Measurements from ENCODE around the gene B4GALT6. TPM values are rescaled to one million over a fixed set of nuclear protein-coding genes. Genes with fewer than 3 reads are reported as not detected.

B4GALT6 gene
- total RNA-seq, 1 donor: 2.2 TPM

DNA sequence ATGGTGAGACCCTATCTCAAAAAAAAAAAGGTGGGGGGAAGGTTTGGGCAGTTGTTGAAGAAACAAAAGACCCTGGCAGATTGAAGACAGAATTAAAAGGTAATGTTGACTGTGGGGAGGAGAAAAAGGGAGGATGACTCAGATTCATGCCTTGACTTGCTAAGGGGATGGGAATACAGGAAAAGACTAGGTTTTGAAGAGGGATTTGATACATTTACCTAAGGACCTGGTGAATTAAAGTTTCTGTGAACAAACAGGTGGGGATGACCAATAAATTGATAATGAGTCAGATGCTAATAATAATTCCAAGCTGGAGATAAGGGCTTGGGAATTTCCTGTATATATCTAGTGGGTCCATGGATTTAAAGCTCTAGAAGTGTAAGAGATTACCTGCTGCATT, 65.1 kb downstream of the B4GALT6 start:
- DNase-seq (ENCODE audit: insufficient read length, low spot score, missing footprints): no peak

DNA sequence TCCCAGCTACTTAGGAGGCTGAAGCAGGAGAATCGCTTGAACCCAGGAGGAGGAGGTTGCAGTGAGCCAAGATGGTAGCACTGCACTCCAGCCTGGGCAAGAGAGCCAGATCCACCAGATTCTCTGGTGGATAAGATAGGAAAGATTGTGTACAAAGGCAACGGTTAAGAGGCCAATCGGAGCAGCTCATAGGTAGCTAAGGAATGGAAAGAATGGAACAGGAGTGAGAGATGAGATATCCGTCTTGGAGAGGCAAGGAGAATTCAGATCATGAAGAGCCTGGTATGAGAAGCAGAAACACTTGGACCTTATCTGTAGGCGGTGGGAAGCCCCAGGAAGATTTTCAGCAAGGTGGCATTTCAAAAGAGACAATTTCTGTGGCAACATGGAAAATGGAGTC, 65.6 kb downstream of the B4GALT6 start:
- H2AFZ ChIP-seq (ENCODE audit: low read length): no peak overlapping the region
- H3K79me2 ChIP-seq (ENCODE audit: insufficient read depth, low read length): no peaks in the 10 kb centered on the region
- H3K36me3 ChIP-seq (ENCODE audit: insufficient read depth, low read length): no peaks in the 10 kb centered on the region
- H3K4me2 ChIP-seq (ENCODE audit: insufficient read depth, low read length): no peak overlapping the region
- TF ChIP-seq, protein P1, sequence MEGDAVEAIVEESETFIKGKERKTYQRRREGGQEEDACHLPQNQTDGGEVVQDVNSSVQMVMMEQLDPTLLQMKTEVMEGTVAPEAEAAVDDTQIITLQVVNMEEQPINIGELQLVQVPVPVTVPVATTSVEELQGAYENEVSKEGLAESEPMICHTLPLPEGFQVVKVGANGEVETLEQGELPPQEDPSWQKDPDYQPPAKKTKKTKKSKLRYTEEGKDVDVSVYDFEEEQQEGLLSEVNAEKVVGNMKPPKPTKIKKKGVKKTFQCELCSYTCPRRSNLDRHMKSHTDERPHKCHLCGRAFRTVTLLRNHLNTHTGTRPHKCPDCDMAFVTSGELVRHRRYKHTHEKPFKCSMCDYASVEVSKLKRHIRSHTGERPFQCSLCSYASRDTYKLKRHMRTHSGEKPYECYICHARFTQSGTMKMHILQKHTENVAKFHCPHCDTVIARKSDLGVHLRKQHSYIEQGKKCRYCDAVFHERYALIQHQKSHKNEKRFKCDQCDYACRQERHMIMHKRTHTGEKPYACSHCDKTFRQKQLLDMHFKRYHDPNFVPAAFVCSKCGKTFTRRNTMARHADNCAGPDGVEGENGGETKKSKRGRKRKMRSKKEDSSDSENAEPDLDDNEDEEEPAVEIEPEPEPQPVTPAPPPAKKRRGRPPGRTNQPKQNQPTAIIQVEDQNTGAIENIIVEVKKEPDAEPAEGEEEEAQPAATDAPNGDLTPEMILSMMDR (IDR thresholded peaks at IDR 0.05; ENCODE audit: extremely low read depth, low read depth, low read length): no peak
- no peak overlapping the region for H3K4me3 ChIP-seq (ENCODE audit: insufficient read depth, low read length)
- no peaks in the 10 kb centered on the region for H3K27me3 ChIP-seq (ENCODE audit: insufficient read depth, low read length)
- H3K4me1 ChIP-seq (ENCODE audit: insufficient read depth, low read length): no peaks in the 10 kb centered on the region
- H4K20me1 ChIP-seq (ENCODE audit: insufficient read depth, low read length): no peaks in the 10 kb centered on the region
- no peak overlapping the region for H3K27ac ChIP-seq (ENCODE audit: low read depth, low read length)
- no peak for DNase-seq (ENCODE audit: insufficient read length, low spot score, missing footprints)
- H3K9me3 ChIP-seq (ENCODE audit: low read depth, low read length): no peaks in the 10 kb centered on the region

More for the DNA sequence above, 65.1 kb downstream of the B4GALT6 start:
- Histone ChIP-seq H3K4me2 (ENCODE audit: insufficient read depth, low read length) (no peak overlapping the region), H3K27ac (ENCODE audit: low read depth, low read length) (no peak overlapping the region), H3K9me3 (ENCODE audit: low read depth, low read length) (no peaks in the 10 kb centered on the region), H3K4me3 (ENCODE audit: insufficient read depth, low read length) (no peak overlapping the region), H3K36me3 (ENCODE audit: insufficient read depth, low read length) (no peaks in the 10 kb centered on the region), H3K27me3 (ENCODE audit: insufficient read depth, low read length) (no peaks in the 10 kb centered on the region), H4K20me1 (ENCODE audit: insufficient read depth, low read length) (no peaks in the 10 kb centered on the region), H3K79me2 (ENCODE audit: insufficient read depth, low read length) (no peaks in the 10 kb centered on the region), H3K4me1 (ENCODE audit: insufficient read depth, low read length) (no peaks in the 10 kb centered on the region), H2AFZ (ENCODE audit: low read length) (no peak overlapping the region)
- TF ChIP-seq, protein P1 (IDR thresholded peaks at IDR 0.05; ENCODE audit: extremely low read depth, low read depth, low read length): no peak

- Histone ChIP-seq H2AFZ (ENCODE audit: low read length) (no peak overlapping the region), H3K9me3 (ENCODE audit: low read depth, low read length) (no peaks in the 10 kb centered on the region), H4K20me1 (ENCODE audit: insufficient read depth, low read length) (no peaks in the 10 kb centered on the region), H3K4me1 (ENCODE audit: insufficient read depth, low read length) (no peaks in the 10 kb centered on the region), H3K27me3 (ENCODE audit: insufficient read depth, low read length) (no peaks in the 10 kb centered on the region), H3K79me2 (ENCODE audit: insufficient read depth, low read length) (no peaks in the 10 kb centered on the region), H3K36me3 (ENCODE audit: insufficient read depth, low read length) (no peaks in the 10 kb centered on the region), H3K4me2 (ENCODE audit: insufficient read depth, low read length) (no peak overlapping the region), H3K4me3 (ENCODE audit: insufficient read depth, low read length) (no peak overlapping the region), H3K27ac (ENCODE audit: low read depth, low read length) (no peak overlapping the region)
- TF ChIP-seq, protein P1 (IDR thresholded peaks at IDR 0.05; ENCODE audit: extremely low read depth, low read depth, low read length): no peak
- no peak for DNase-seq (ENCODE audit: insufficient read length, low spot score, missing footprints)
Measured at GRCh38 chr18:31617031-31617717, 67.2 kb downstream of the B4GALT6 start.

DNA sequence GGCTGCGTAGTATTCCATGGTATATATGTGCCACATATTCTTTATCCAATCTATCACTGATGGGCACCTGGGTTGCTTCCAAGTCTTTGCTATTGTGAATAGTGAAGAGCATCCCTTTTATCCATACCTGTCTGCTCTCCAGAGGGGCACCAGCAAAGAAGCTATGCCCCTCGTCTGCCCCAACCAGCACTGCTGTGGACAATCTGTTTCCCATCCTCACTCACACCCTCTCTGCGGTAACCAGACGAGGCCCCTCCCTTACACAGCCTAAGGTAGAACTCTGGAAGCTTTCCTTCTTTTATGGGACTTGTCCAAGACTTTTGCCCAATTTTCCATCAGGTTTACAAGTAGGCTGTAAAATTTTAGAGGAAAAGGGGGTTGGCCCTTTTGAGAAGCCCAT, 67.8 kb downstream of the B4GALT6 start:
- H3K27me3 ChIP-seq (ENCODE audit: insufficient read depth, low read length): no peaks in the 10 kb centered on the region
- H2AFZ ChIP-seq (ENCODE audit: low read length): no peak overlapping the region
- H3K4me2 ChIP-seq (ENCODE audit: insufficient read depth, low read length): no peak overlapping the region
- H3K27ac ChIP-seq (ENCODE audit: low read depth, low read length): no peak overlapping the region
- H3K9me3 ChIP-seq (ENCODE audit: low read depth, low read length): no peaks in the 10 kb centered on the region
- no peak for DNase-seq (ENCODE audit: insufficient read length, low spot score, missing footprints)
- H4K20me1 ChIP-seq (ENCODE audit: insufficient read depth, low read length): no peaks in the 10 kb centered on the region
- no peaks in the 10 kb centered on the region for H3K79me2 ChIP-seq (ENCODE audit: insufficient read depth, low read length)
- no peaks in the 10 kb centered on the region for H3K36me3 ChIP-seq (ENCODE audit: insufficient read depth, low read length)
- no peaks in the 10 kb centered on the region for H3K4me1 ChIP-seq (ENCODE audit: insufficient read depth, low read length)
- H3K4me3 ChIP-seq (ENCODE audit: insufficient read depth, low read length): no peak overlapping the region
- TF ChIP-seq, protein P1 (IDR thresholded peaks at IDR 0.05; ENCODE audit: extremely low read depth, low read depth, low read length): no peak

Measured in osteoblast (primary cell).